Activated CD4-positive, CD25-positive, alpha-beta regulatory T cell (primary cell): ENCODE data around the gene NEMP2.

Experiments
- DNase-seq, 4 experiments: peaks; one replicate each; lab custom pipeline; 2025; lab: John Stamatoyannopoulos, UW

Gene NEMP2, protein sequence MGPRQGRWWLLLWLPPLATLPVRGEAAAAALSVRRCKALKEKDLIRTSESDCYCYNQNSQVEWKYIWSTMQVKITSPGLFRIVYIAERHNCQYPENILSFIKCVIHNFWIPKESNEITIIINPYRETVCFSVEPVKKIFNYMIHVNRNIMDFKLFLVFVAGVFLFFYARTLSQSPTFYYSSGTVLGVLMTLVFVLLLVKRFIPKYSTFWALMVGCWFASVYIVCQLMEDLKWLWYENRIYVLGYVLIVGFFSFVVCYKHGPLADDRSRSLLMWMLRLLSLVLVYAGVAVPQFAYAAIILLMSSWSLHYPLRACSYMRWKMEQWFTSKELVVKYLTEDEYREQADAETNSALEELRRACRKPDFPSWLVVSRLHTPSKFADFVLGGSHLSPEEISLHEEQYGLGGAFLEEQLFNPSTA

DNA sequence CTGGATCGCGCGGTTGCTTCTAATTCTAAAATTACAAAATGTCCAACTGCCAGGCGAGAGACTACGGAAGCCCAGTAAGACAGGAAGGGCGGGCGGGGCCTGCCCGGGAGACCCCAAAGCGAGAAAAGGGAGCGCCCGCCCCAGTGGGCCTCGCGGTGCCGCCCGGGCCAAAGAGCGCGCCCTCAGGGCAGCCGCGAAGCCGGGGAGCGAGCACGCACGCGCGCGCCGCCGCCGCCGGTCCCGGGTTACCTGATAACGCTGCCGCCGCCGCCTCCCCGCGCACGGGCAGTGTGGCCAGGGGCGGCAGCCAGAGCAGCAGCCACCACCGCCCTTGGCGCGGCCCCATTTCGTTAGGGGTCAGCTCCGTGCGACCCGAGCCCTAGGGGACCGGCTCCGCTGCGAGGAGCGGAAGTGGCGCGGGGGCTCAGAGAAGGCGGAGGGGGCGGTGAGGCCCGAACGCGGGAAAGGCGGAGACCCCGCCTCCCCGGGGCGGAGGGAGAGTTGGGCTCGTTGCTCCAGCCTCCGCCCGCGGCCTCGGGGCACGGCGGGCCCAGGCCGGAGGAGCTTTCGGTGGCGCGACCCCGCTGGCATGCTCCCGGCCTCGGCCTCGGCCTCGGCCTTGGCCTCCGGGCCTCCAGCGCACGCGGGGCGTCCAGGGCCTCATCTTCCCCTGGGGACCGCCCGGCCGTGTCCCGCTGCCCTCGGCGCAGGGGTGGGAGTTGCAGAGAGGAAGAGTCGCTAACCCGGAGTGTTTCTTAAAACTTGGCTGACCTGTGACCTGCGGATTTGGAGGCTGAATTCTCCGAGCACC, at the start of gene NEMP2:
Gene NEMP2, minus strand, starts transcription at position 413 of the 811 bp plus-strand sequence. Its CDS starts 67 bp downstream, at position 346.
- peak; percentile 52 to 77 (median 68) for DNase-seq

DNA sequence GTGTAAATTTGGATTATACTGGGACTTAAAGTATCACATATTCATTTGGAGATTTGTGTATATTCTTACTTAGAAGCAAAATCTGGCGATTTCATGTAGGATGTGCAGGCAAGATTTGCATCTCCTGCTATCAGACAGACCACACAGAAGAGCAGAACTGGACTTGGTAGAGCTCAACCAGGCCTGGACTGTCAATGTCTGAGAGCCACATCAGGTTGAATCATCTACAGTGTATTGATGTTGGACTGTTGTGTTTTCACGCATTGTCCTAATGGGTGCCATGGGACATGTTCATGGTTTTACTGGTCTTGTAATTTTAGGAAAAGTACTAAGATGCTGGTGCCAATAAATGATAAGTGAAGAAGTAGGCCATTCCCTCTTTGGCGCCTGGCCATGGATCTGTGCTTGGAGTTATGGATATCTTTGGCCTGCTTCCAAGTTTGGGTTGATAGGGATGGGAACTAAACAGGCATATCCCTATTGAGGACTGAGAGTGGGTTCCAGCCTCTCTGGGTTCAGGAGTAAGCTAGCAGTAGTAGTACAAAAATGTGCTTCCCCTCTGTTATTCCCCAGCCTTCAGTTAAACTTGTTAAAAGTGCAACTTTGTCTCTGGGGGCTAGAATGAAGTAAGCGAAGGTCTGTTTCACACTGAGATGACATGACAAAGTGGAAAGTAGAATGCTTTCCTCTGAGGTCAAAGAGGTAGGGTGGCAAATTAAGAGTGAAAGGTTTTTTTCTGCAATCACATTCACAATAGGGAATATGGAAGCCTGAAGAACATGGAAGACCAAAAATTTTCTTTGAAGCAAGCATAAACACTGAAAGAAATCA, 49.2 kb upstream of the NEMP2 start:
- DNase-seq: no peak

DNA sequence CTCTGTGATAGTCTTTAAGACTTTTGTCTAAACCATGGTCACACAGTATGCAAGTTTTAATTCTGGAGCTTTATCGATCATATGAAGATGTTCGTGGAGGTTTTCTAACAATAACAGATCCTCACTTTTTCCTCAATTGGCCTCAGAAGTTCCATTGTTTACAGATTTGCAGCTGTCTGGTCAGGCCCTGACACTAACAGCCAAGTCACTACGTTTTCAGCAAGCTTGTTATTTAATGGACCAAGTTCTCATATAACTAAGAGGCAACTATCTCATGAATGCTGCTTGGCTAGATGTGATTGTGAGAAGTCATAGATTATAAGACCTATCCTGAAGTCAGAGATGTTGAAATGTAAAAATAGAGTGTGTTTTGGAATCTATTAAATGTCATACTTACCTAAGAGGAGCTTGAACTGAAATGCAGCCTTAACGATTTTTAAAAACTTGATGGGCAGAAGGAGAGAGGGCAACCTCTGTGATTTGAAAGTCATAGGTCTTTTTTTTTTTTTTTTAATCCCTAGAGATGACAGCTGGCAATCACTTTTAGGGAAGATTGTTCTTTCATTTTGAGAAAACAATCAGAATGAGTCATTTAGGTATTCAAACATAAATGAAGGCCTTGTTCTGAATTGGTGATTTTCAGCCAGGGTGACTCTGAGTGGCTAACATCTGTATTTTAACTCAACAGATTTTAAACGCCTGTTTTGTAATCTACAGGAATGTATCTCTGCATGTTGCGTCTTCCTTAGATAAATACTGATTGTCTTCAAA, 48.4 kb upstream of the NEMP2 start:
- DNase-seq: no peak

DNA sequence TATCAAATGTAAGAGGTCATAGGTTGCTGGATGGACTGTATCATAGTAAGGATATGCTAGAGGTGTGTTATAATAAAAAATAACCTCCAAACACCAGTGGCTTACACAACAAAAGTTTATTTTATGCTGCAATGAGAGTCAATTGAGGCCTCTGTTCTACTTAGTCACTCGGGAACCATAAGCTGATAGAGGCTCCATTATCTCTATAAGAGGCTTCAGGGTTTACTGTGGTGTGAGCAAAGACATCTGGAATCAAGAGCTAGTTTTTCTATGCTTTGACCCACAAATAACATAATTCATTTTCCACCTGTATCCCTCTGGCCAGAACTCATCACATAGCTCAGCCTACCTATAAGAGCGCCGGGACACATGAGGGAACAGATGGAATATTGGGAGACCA, 47.5 kb upstream of the NEMP2 start:
- DNase-seq: no peak

DNA sequence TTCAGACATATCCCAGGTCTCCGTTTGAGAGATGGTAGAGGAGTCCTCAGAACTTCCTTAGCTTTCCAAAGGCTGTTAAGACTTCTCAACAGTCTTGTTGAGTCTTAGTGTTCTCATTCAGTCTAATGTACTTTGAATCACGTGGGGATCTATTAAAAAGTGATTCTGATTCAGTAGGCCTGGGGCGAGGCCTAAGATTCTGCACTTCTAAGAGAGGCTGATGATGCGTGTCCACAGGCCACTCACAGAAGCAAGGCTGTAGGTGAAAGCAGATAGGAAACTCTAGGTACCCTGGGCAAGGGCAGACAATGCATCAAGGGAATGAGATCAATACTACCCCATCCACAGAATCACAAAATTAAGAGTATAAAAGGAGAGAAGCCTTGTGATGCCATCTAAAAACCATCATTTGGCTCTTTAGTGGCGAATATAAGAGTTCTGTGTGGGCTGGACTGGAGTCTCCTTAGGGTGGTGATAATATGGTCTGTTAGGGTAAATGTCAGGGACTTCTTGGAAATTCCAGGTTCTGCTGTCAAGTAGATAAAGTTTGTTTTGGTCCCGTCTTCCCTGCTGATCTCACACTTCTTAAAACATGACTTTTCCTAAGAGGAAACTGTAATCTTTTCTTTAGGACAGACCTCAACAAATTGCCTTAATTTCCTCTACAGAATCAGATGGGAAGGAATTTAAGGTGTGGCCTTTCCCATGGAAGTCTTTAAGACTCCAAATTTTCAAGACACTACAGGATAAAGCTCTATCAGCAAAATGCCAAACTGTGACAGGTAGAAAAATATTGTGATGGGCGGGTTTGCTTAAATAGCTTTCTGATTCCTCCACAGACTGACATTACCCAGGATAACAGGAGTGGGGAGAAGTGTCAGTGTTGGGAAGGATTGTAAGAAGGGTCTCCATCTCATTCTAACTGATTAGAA, 45.7 kb upstream of the NEMP2 start:
- DNase-seq: no peak

DNA sequence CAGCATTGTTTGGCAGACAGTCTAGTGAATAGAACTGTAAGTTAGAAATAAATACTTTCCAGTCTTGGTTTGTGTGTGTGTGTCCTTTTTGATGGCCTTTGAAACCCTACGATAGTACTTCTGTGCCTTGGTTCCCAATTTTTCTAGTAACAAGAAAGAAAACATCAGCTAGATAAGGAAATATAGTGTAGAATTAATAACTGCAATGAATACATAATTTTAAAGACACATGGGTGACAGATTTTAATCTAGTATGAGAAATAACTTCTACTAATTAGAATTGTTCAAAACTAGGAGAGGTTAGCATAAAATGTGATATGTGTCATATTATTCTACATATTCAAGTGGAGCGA, 44.5 kb upstream of the NEMP2 start:
- DNase-seq: no peak

DNA sequence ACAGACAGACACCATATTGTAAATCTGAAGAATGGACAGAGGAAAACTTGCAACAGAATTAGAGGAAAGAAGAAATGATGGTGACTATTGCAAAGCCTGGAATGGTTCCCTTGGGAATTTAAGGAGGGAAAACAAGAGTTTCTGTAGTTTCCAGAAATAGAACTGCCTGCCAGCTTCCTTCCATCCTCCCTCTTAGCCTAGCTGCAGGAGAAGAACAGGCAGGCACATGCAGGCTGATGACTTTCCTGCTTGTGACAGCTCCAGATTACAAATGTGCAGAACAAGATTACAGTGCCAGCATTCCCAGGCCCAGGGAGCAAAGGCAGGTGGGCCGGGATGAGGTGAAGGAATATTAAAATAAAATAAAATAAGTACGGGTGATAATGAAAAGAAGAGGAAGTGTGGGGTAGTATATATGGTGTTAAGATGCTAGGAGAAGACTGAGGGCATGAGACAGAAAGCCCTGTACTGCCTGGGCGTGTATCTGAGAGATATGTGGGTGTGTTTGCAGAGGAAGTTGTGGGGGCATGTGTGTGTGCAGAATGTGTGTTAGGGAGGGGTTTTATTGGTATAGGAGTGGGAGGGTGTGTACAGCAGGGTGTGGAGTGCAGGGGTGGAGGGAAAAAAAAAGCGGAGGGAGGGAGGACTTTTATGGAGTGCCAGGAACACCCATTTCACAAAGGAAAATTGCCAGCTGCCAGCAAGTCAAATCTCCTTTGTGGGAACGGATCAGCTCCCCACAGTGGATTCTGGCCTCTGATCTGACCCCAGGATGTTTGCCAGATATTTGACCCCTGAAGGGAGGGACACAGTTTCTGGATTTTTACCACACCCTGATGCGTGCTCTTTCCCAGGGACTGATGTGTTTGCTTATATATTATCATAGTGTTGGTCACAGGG, 43.9 kb upstream of the NEMP2 start:
- no peak for DNase-seq

DNA sequence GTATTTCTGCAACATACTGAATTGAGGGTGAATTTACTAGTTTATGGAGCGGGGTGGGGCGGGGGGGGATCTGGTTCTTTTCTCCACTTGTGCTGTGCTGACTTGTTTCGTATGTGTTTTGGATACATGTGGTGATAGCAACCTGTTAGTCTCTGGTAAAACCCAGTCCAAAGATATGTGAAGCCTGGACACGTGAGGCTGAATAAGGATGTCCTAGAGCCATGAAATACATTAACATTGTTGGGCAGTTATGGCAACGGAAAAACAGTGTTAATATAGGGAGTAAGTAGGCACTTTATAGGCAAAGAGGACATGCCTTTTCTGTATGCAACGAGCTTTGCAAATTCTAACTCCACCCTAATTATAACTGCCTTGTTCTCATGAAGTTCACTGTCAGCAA, 42.1 kb upstream of the NEMP2 start:
- no peak for DNase-seq

DNA sequence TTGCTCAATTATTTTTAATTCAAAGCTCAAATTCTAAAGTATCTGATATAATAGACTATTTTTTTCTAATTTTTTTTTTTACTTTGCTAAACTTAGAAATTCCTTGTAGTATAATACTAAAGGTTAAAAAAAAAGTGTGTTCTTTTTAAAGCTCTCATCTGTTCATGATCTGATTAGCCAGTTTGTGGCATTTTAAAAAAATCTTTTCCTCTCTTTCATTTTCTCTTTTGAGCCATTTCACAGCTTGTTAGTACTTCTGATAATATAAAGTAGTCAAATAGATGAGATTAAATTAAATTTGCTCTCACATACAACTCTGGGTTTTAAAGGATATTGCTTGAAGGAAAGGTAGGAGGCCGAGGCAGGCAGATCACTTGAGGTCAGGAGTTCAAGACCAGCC, 40.7 kb upstream of the NEMP2 start:
- DNase-seq: no peak

DNA sequence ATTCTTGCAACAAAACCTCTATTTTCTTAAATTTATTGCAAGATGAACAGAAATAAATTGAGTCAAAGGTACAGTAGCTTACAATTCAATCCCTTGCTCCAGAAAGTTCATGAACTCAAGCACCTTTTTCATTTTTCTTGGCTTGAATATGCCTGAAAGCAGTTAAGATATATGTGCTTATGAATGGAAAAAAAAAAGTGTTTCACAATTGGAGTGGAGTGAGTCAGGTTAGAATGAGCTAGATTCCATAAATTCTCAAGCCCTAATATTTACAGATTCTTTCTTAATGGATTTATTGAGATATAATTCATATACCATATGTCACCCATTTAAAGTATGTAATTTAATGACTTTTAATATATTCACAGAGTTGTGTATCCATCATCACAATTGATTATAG, 39.6 kb upstream of the NEMP2 start:
- DNase-seq: no peak

DNA sequence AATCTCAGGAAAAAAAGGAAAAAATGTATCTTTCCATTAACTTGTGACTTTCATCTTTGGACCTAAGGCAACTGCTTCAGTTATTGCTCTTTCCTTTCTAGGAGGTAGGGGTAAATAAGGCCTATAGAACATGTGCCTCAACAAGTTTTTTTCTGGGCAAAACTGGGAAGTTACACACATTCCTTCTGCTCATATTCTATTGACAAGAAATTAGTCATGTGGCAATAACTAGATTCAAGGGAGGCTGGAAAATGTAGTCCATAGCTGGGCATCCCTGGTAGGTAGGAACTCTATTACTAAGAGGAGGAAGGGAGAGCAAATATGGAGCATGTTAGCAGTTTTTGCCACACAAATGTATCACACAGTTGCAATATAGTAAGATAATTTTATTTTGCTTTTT, 37.7 kb upstream of the NEMP2 start:
- no peak for DNase-seq

DNA sequence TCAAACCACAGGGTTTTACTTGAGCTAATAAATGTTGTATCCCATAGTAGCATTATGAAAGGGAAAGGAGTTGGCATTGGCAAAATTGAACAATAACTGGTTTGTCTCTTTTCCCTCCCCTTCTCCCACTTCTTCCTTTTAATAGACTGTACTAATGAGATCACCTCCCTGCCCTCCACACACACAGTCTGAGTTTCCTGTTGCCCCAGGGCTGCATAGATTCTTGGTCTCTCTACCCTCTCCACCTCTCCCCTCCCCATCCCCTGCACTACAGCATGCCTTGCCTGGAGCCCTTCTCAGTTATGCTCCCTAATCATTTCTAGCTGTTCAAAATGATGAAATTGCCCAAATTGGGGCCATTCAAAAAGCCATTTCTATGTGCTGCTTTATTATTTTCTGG, 37.2 kb upstream of the NEMP2 start:
- DNase-seq: no peak

DNA sequence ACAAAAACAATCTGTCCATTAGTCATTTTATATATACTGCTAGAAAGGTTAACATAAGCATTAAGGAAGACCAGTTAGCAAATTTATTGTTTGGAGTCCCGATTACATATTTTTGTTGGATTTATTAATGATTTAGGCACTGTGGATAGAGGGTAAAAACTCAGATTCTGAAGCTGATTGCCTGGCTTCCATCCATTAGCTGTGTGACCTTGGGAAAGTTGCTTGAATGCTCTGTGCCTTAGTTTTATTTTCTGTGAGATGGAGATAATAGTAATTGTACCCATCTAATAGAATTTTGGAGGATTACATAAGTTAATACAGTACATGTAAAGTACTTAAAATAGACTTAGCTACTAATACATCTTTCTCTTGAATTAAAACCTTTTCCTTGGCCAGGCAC, 36.3 kb upstream of the NEMP2 start:
- no peak for DNase-seq

DNA sequence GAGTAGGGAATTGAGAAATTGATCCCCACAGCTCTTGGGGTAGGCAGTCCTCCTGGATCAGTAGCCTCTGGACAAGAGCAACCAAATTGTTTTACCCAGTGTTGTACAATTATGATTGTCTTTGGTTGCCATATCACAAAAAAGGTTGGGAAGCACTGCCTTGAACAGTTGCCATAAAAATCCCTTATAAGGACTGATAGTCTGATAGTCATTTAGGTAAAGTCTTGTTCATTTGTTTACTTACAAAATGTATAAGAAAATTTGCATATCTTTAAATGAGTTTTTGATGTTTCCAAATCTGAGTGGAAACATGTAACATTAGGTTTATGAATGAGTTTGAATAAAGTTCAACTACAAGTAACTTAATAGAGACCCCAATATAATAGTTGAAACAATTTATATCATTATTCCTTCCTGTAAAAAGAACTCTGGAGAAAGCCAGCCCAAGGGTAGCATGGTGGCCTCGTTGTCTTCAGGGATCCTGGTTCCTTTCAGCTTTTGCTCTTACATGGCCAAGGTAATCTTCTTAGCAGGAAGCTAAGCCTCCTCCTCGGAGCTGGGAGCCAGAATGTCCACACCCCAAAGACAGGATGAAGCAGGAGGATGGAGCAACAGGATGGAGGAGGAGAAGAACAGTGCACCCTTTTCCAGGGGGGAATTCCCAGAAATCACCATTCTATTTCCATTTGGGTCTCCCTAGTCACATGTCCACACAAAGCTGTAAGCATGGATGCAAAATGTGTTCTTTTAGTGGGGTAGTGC, 35.7 kb upstream of the NEMP2 start:
- DNase-seq: no peak

DNA sequence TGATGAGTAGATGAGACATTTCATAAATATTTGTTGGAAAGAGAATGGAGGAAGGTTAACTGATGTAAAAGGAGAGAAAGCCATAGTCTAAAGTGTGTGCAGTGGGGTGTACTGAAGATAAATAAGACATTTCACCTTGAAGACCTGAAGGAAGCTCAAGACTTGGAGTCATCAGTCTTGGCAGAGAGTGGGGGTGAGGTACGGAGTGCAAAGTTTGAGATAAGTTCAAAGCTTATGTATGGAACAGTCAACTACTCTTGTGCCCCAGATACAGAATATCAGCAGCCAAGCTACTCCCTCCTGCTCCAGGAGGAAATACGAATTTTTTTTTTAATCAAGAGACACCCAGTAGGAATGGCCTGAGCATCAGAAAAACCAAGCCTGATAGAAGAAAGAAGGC, 30.3 kb upstream of the NEMP2 start:
- no peak for DNase-seq

DNA sequence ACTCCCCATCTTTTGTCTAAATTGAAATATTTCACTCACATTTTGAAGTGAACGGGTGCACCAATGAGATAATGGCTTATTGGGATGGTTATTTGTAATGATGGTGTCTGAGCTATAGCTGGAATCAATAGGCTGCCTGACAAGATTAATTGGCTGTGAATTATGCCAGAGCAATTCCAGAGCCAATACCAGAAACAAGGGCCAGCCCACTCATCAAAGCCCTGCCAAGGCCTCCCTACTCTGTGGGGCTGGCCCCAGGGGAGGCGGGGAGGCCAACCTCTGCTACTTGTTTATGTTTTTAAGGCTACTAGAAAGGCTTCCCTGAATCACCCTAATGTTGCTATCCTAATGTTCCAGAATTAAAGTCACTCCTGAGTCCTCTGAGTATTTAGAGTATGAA, 29.1 kb upstream of the NEMP2 start:
- no peak for DNase-seq

DNA sequence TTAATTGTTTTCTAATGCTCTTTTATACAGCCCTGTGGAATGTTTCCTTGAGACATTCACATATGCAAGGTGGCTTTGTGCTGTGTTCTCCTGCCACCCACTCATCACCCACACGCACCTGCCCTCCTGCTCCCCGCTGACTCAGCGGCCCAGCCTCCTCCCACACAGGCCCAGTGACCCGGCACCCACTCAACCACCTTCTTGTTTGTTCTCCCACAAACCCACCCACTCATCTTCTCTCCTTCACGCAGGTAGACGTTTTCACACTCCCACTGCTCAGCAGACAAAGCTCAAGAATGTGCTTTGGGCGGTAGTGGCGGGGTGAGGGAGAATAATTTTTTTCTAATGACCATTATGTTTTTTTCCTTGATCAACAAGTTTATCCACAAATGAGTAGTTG, 28.6 kb upstream of the NEMP2 start:
- DNase-seq: no peak

DNA sequence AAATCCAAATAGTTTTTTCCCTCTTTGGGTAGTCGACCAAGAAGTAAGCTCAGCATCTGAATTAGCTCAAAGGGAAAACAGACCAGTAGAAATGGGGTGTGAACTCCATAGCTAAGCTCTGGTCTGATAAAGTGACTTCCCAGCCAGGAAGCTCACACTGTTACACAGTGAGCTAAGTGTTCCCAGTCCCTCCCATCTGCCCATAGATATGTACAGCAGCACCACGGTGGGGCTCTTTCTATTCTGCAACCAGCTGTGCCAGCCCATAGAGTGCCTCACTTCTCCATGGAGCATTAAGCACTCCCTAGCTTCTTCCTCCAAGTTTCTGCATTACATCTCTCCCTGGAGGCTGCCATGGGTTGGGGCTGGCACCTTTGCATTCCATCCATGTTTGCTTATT, 27.6 kb upstream of the NEMP2 start:
- no peak for DNase-seq

DNA sequence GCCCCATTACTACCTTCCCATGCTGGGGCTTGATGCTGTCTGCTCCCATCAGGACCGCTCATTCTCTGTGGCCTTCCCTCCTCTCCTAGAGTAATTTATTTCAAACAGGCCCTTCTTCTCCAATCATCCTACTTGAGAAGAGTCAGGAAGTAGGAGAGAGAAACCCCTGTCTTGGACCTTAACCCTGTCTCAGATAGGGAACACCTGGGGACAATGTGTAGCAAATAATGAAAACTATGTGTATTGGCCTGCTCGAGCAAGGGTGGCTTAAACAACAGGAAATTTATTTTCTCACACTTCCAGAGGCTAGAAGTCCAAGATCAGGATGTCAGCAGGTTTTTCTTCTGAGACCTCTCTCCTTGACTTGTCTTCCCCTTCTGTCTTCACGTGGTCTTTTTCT, 26.6 kb upstream of the NEMP2 start:
- DNase-seq: no peak
